H9 (cell line): ENCODE data around the gene RCSD1. TPM values are rescaled to one million over a fixed set of nuclear protein-coding genes. Genes with fewer than 3 reads are reported as not detected.

ENCODE experiments used
- DNase-seq: peaks from one replicate; pipeline ENCODE4 v3.0.0-alpha.2; 2017
- H2AFZ ChIP-seq: one replicate; pipeline ENCODE4 v1.6.1; 2013; ENCODE audit warnings: mild to moderate bottlenecking, low read length, control low read depth, moderate library complexity
- H2AK5ac ChIP-seq: 2 replicates; pipeline ENCODE4 v1.6.1; 2013; ENCODE audit warnings: low read length, control low read depth, mixed read lengths; ENCODE audit not compliant: insufficient read length
- H2BK120ac ChIP-seq: one replicate; pipeline ENCODE4 v1.6.1; 2013; ENCODE audit warnings: low read depth, mild to moderate bottlenecking, low read length, control low read depth, inconsistent platforms; ENCODE audit not compliant: poor library complexity, severe bottlenecking
- H2BK12ac ChIP-seq: 2 replicates; pipeline ENCODE4 v1.6.1; 2013; ENCODE audit warnings: low read length, control low read depth, mixed read lengths, low read depth; ENCODE audit not compliant: insufficient read length
- H2BK15ac ChIP-seq: 2 replicates; pipeline ENCODE4 v1.6.1; 2013; ENCODE audit warnings: low read depth, low read length, control low read depth
- H2BK20ac ChIP-seq: one replicate; pipeline ENCODE4 v1.6.1; 2013; ENCODE audit warnings: low read depth, mild to moderate bottlenecking, low read length, control low read depth, inconsistent platforms; ENCODE audit not compliant: poor library complexity, severe bottlenecking
- H2BK5ac ChIP-seq: 2 replicates; pipeline ENCODE4 v1.6.1; 2013; ENCODE audit warnings: low read length, control low read depth, mixed read lengths; ENCODE audit not compliant: insufficient read length
- H3K14ac ChIP-seq: 2 replicates; pipeline ENCODE4 v1.6.1; 2013; ENCODE audit warnings: low read length, control low read depth; ENCODE audit not compliant: insufficient read depth
- H3K18ac ChIP-seq: 2 replicates; pipeline ENCODE4 v1.6.1; 2013; ENCODE audit warnings: low read depth, mild to moderate bottlenecking, mixed read lengths, low read length, control low read depth; ENCODE audit not compliant: insufficient read length
- H3K23ac ChIP-seq: 2 replicates; pipeline ENCODE4 v1.6.1; 2013; ENCODE audit warnings: low read length, control low read depth, mixed read lengths, low read depth; ENCODE audit not compliant: insufficient read length
- H3K23me2 ChIP-seq: 2 replicates; pipeline ENCODE4 v1.6.1; 2013; ENCODE audit warnings: low read depth, mild to moderate bottlenecking, mixed read lengths, low read length, control low read depth; ENCODE audit not compliant: insufficient read length, poor library complexity, severe bottlenecking
- H3K27ac ChIP-seq: 2 replicates; pipeline ENCODE4 v1.5.1; 2013; ENCODE audit warnings: low read length, control low read depth, mixed read lengths, low read depth; ENCODE audit not compliant: insufficient read length
- H3K27me3 ChIP-seq: 2 replicates; pipeline ENCODE4 v1.6.1; 2013; ENCODE audit warnings: low read length, control low read depth, inconsistent platforms; ENCODE audit not compliant: insufficient read depth
- H3K4ac ChIP-seq: 2 replicates; pipeline ENCODE4 v1.6.1; 2013; ENCODE audit warnings: low read depth, mild to moderate bottlenecking, control low read depth, inconsistent platforms, low read length, moderate library complexity
- H3K4me1 ChIP-seq: 2 replicates; pipeline ENCODE4 v1.6.1; 2013; ENCODE audit warnings: low read length, control low read depth, inconsistent platforms; ENCODE audit not compliant: insufficient read depth
- H3K4me2 ChIP-seq: 2 replicates; pipeline ENCODE4 v1.6.1; 2013; ENCODE audit warnings: low read length, control low read depth, mixed read lengths; ENCODE audit not compliant: insufficient read length, insufficient read depth
- H3K56ac ChIP-seq: 2 replicates; pipeline ENCODE4 v1.6.1; 2013; ENCODE audit warnings: low read depth, mild to moderate bottlenecking, mixed read lengths, low read length, control low read depth; ENCODE audit not compliant: insufficient read length
- H3K79me1 ChIP-seq: 2 replicates; pipeline ENCODE4 v1.6.1; 2013; ENCODE audit warnings: low read depth, mild to moderate bottlenecking, moderate library complexity, low read length, control low read depth, inconsistent platforms; ENCODE audit not compliant: insufficient read depth, poor library complexity, severe bottlenecking
- H3K79me2 ChIP-seq: 2 replicates; pipeline ENCODE4 v1.6.1; 2013; ENCODE audit warnings: low read length, control low read depth, inconsistent platforms; ENCODE audit not compliant: insufficient read depth
- H3K9ac ChIP-seq: 2 replicates; pipeline ENCODE4 v1.6.1; 2013; ENCODE audit warnings: low read length, control low read depth, mixed read lengths; ENCODE audit not compliant: insufficient read length; ENCODE audit errors: extremely low read depth
- H3K9me3 ChIP-seq: one replicate; pipeline ENCODE4 v1.6.1; 2013; ENCODE audit warnings: low read depth, low read length, inconsistent platforms; ENCODE audit not compliant: control insufficient read depth
- H3T11ph ChIP-seq: one replicate; pipeline ENCODE4 v1.6.1; 2013; ENCODE audit warnings: mild to moderate bottlenecking, low read length, control low read depth, inconsistent platforms
- H4K20me1 ChIP-seq: one replicate; pipeline ENCODE4 v1.6.1; 2013; ENCODE audit not compliant: control insufficient read depth, insufficient read length, insufficient read depth
- H4K5ac ChIP-seq: 2 replicates; pipeline ENCODE4 v1.6.1; 2013; ENCODE audit warnings: low read depth, mild to moderate bottlenecking, mixed read lengths, low read length, control low read depth; ENCODE audit not compliant: insufficient read length
- H4K8ac ChIP-seq: replicated peaks from 2 replicates; pipeline ENCODE4 v1.6.1; 2013; ENCODE audit warnings: low read length, control low read depth, mixed read lengths, low read depth; ENCODE audit not compliant: insufficient read length
- H4K91ac ChIP-seq: 2 replicates; pipeline ENCODE4 v1.6.1; 2013; ENCODE audit warnings: low read depth, mild to moderate bottlenecking, moderate library complexity, mixed read lengths, low read length, control low read depth; ENCODE audit not compliant: insufficient read length
- H3K27ac Mint-ChIP-seq, 3 experiments: 2 replicates in 2 of 3; 3 replicates in 1 of 3; pipeline ENCODE4 v1.8.0; 2020 to 2021; ENCODE audit warnings: mixed read lengths in 3 of 3, mild to moderate bottlenecking in 1 of 3, moderate library complexity in 1 of 3
- H3K27me3 Mint-ChIP-seq: 2 replicates; pipeline ENCODE4 v1.8.0; 2021; ENCODE audit warnings: low read depth, mild to moderate bottlenecking, moderate library complexity, mixed read lengths
- H3K36me3 Mint-ChIP-seq, 3 experiments: 2 replicates in 2 of 3; 3 replicates in 1 of 3; pipeline ENCODE4 v1.8.0; 2020 to 2021; ENCODE audit warnings: low read depth in 3 of 3, mixed read lengths in 3 of 3; ENCODE audit not compliant: insufficient read depth in 1 of 3
- H3K4me1 Mint-ChIP-seq, 2 experiments: 2 replicates each; pipeline ENCODE4 v1.8.0; 2020; ENCODE audit warnings: mixed read lengths in 2 of 2
- H3K4me3 Mint-ChIP-seq, 2 experiments: 2 replicates in 1 of 2; 3 replicates in 1 of 2; pipeline ENCODE4 v1.8.0; 2020 to 2021; ENCODE audit warnings: mild to moderate bottlenecking in 2 of 2, mixed read lengths in 2 of 2, moderate library complexity in 1 of 2
- H3K9me3 Mint-ChIP-seq, 2 experiments: 2 replicates in 1 of 2; 3 replicates in 1 of 2; pipeline ENCODE4 v1.8.0; 2020; ENCODE audit warnings: mild to moderate bottlenecking in 2 of 2, mixed read lengths in 2 of 2, moderate library complexity in 1 of 2
- WGBS: extraction: QIAGEN DNeasy Blood & Tissue Kit; methylation state at CpG from one replicate; pipeline ENCODE4 v1.1.7; 2013; ENCODE audit warnings: missing lambda C conversion rate, low lambda C conversion rate, mixed read lengths; ENCODE audit not compliant: insufficient read length; ENCODE audit errors: extremely low coverage; 5-methylcytosine and 5-hydroxymethylcytosine counted together
- total RNA-seq: library from RNA; stranded (reverse); gene quantifications from 2 replicates; pipeline ENCODE4 v1.2.1, GENCODE V29; 2021
- TF ChIP-seq, protein P1 (sequence below): fragments of 200-600 bp; sonication (generic); conservative IDR thresholded peaks from 3 replicates; pipeline ENCODE4 v1.8.0; 2021; ENCODE audit warnings: antibody characterized with exemption, mild to moderate bottlenecking

The RCSD1 gene
- total RNA-seq, 1 experiment from 2014 or later: 0.13 TPM

- no peak for DNase-seq
- Mint-ChIP-seq H3K4me1 (peaks cover 39 to 53% of the 10 kb centered on the region in 2 experiments), H3K9me3 (peaks cover 2 to 7% of the 10 kb centered on the region in 2 experiments; a peak in 2 of 5 replicates), H3K27ac (no peak overlapping the region), H3K36me3 (peaks cover 0 to 2% (median 0%) of the 10 kb centered on the region in 3 experiments; a peak in 2 of 7 replicates), H3K27me3 (peaks cover 27% of the 10 kb centered on the region), H3K4me3 (no peak overlapping the region)
- Histone ChIP-seq H2BK15ac (no peak overlapping the region), H3K23ac (no peak overlapping the region), H3K4me2 (no peak overlapping the region), H2BK120ac (no peak overlapping the region), H3T11ph (no peak overlapping the region), H2AFZ (no peak overlapping the region), H3K27ac (no peak overlapping the region), H3K14ac (no peak overlapping the region), H4K91ac (no peak overlapping the region), H2AK5ac (no peak overlapping the region), H3K4me1 (no peaks in the 10 kb centered on the region; the same call in 1 of the 2 replicates), H4K20me1 (no peaks in the 10 kb centered on the region), H3K27me3 (no peaks in the 10 kb centered on the region; the same call in 1 of the 2 replicates), H3K9ac (no peak overlapping the region), H2BK20ac (no peak overlapping the region), H2BK12ac (no peak overlapping the region), H4K5ac (no peak overlapping the region), H2BK5ac (no peak overlapping the region), H3K79me2 (no peaks in the 10 kb centered on the region), H4K8ac (no peak overlapping the region), H3K18ac (no peak overlapping the region), H3K79me1 (no peaks in the 10 kb centered on the region), H3K4ac (no peak overlapping the region), H3K23me2 (peaks cover 5% of the 10 kb centered on the region), H3K56ac (no peak overlapping the region), H3K9me3 (no peaks in the 10 kb centered on the region)
- no CpG with 5 or more reads among the region's 3 CpGs for WGBS
- TF ChIP-seq, protein P1, sequence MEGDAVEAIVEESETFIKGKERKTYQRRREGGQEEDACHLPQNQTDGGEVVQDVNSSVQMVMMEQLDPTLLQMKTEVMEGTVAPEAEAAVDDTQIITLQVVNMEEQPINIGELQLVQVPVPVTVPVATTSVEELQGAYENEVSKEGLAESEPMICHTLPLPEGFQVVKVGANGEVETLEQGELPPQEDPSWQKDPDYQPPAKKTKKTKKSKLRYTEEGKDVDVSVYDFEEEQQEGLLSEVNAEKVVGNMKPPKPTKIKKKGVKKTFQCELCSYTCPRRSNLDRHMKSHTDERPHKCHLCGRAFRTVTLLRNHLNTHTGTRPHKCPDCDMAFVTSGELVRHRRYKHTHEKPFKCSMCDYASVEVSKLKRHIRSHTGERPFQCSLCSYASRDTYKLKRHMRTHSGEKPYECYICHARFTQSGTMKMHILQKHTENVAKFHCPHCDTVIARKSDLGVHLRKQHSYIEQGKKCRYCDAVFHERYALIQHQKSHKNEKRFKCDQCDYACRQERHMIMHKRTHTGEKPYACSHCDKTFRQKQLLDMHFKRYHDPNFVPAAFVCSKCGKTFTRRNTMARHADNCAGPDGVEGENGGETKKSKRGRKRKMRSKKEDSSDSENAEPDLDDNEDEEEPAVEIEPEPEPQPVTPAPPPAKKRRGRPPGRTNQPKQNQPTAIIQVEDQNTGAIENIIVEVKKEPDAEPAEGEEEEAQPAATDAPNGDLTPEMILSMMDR: no peak
These were observed 81.8 kb downstream of the RCSD1 start for GRCh38 chr1:167711797-167712196.
